ENCODE results near the gene TMEM198. TPM values are rescaled to one million over a fixed set of nuclear protein-coding genes. Genes with fewer than 3 reads are reported as not detected.

The TMEM198 gene
- total RNA-seq, 1 donor: 1.1 TPM

DNA sequence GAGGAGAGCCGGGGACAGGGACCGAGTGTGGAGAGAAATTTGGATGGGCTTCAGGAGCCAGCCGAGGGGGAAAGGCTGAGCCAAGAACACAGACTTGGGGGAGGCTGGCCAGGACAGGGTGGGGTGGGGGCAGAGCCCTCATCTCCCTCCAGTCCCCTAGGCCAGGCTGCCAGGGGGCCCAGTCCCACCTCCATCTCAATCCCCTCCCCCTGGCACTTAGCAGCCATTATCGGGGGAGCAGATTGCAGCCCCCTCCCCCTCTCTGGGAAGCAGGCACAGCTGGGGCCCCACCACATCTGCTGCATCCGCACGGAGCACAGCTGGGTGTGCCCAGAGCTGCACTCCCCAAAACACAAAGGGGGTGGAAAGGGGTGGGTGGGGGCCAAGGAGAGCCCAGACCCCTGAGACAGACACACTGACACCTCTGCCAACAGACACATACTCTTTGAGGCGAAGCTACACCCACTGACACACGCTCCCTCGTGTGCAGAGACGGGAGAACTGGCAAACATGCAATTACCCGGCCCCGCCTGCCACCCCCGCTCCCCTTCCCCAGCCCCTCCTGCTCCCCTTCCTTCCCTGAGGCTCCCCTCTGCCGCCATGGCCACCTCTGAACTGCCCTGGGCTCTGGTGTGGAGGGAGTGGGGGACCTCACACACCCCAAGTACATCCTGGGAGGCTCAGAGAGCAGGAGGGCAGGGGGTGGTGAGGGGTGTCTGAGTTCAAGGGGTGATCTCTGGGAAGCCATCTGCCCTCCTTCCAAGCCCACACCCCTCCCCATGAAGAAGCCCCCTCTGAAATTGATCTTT, 34.7 kb upstream of the TMEM198 start:
- peak overlapping the region; percentile 69 for H3K4me3 ChIP-seq (ENCODE audit: insufficient read depth, low read length)
- no peak overlapping the region for H3K27ac ChIP-seq (ENCODE audit: low read depth, low read length)
- peaks cover 12% of the 10 kb centered on the region for H3K4me1 ChIP-seq (ENCODE audit: insufficient read depth, low read length)
- no peak for DNase-seq (ENCODE audit: insufficient read length, low spot score, missing footprints)
- peaks cover 33% of the 10 kb centered on the region for H3K27me3 ChIP-seq (ENCODE audit: insufficient read depth, low read length)
- no peaks in the 10 kb centered on the region for H3K79me2 ChIP-seq (ENCODE audit: insufficient read depth, low read length)
- H2AFZ ChIP-seq (ENCODE audit: low read length): no peak overlapping the region
- TF ChIP-seq, protein P1, sequence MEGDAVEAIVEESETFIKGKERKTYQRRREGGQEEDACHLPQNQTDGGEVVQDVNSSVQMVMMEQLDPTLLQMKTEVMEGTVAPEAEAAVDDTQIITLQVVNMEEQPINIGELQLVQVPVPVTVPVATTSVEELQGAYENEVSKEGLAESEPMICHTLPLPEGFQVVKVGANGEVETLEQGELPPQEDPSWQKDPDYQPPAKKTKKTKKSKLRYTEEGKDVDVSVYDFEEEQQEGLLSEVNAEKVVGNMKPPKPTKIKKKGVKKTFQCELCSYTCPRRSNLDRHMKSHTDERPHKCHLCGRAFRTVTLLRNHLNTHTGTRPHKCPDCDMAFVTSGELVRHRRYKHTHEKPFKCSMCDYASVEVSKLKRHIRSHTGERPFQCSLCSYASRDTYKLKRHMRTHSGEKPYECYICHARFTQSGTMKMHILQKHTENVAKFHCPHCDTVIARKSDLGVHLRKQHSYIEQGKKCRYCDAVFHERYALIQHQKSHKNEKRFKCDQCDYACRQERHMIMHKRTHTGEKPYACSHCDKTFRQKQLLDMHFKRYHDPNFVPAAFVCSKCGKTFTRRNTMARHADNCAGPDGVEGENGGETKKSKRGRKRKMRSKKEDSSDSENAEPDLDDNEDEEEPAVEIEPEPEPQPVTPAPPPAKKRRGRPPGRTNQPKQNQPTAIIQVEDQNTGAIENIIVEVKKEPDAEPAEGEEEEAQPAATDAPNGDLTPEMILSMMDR (IDR thresholded peaks at IDR 0.05; ENCODE audit: extremely low read depth, low read depth, low read length): no peak
- peaks cover 21% of the 10 kb centered on the region for H3K36me3 ChIP-seq (ENCODE audit: insufficient read depth, low read length)
- H3K4me2 ChIP-seq (ENCODE audit: insufficient read depth, low read length): peak overlapping the region; percentile 89
- H3K9me3 ChIP-seq (ENCODE audit: low read depth, low read length): no peaks in the 10 kb centered on the region
- peaks cover 10% of the 10 kb centered on the region for H4K20me1 ChIP-seq (ENCODE audit: insufficient read depth, low read length)

DNA sequence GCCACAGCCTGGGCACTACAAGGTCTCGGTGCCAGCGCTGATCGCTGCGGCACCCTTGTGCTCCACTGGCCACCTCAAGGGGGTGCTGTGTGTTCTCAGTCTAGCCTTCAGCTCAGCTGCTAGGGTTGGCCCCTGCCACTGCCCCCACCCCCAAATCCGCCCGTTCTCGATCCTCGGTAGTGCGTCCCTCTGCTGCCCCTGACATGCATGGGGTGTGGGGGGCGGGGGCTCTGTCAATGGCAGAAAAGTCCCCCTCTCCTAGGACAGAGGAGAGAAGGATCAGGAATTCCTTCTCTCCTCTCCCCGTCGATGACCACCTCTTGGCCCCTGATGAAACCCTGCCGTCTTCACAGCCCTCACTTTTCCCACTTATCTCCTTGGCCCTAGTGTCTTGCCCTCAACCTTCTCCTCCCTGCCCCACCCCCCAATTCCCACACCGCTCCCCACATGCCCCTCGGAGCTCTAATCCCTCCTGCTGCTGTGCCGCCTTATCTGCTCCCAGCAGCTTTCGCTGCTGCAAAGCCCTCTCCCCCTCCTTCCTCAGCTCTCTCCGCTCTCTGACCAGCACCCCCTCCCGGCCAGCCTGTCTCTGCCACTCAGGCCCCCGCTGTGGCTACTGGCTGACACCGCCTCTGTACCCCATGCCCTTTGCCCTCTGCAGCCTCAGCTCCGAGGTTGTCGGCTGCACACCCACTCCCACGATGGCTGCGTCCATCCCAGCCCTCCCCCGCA, 33.9 kb upstream of the TMEM198 start:
- TF ChIP-seq, protein P1 (IDR thresholded peaks at IDR 0.05; ENCODE audit: extremely low read depth, low read depth, low read length): peak; percentile 70
- Histone ChIP-seq H3K4me2 (ENCODE audit: insufficient read depth, low read length) (peak overlapping the region; percentile 89), H3K27me3 (ENCODE audit: insufficient read depth, low read length) (peaks cover 40% of the 10 kb centered on the region), H4K20me1 (ENCODE audit: insufficient read depth, low read length) (peaks cover 5% of the 10 kb centered on the region), H3K79me2 (ENCODE audit: insufficient read depth, low read length) (no peaks in the 10 kb centered on the region), H2AFZ (ENCODE audit: low read length) (peak overlapping the region; percentile 35), H3K9me3 (ENCODE audit: low read depth, low read length) (no peaks in the 10 kb centered on the region), H3K4me3 (ENCODE audit: insufficient read depth, low read length) (peak overlapping the region; percentile 69), H3K4me1 (ENCODE audit: insufficient read depth, low read length) (peaks cover 12% of the 10 kb centered on the region), H3K36me3 (ENCODE audit: insufficient read depth, low read length) (peaks cover 14% of the 10 kb centered on the region), H3K27ac (ENCODE audit: low read depth, low read length) (no peak overlapping the region)
- peak; percentile 99 for DNase-seq (ENCODE audit: insufficient read length, low spot score, missing footprints)

DNA sequence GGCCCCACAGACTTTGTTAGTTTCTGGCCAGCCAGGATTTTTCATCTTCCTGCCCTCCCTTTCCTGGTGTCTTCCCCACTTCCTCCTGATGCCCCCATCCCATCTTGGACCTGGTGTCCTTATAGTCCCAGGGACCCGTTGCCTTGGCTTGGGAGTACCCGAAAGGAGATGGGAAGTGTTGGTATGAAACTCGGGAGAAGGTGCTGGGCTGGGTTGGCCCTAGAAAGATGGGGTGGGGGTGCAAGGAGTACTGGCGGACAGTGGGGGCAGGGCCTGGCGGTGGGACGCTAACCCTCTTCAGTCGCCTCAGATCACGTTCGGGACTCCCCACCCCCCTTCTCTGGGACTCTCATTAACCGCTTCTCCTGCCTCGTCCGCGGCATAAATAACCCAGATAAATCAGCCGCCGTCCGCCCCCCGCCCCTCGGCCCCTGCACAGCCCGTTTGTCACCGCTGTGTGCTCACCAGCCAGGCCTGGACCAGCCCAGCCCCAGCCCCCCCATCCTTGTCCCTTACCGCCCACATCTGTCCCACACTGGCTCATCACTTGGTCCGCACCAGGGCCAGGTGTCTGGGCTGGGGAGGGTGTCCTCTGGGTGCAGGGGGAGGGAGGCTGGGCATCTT, 33.2 kb upstream of the TMEM198 start:
- no peaks in the 10 kb centered on the region for H3K79me2 ChIP-seq (ENCODE audit: insufficient read depth, low read length)
- H2AFZ ChIP-seq (ENCODE audit: low read length): no peak overlapping the region
- no peak overlapping the region for H3K27ac ChIP-seq (ENCODE audit: low read depth, low read length)
- no peak for DNase-seq (ENCODE audit: insufficient read length, low spot score, missing footprints)
- peaks cover 12% of the 10 kb centered on the region for H3K4me1 ChIP-seq (ENCODE audit: insufficient read depth, low read length)
- H4K20me1 ChIP-seq (ENCODE audit: insufficient read depth, low read length): peaks cover 1% of the 10 kb centered on the region
- H3K4me2 ChIP-seq (ENCODE audit: insufficient read depth, low read length): peak overlapping the region; percentile 89
- H3K27me3 ChIP-seq (ENCODE audit: insufficient read depth, low read length): peaks cover 43% of the 10 kb centered on the region
- H3K4me3 ChIP-seq (ENCODE audit: insufficient read depth, low read length): peak overlapping the region; percentile 69
- no peaks in the 10 kb centered on the region for H3K9me3 ChIP-seq (ENCODE audit: low read depth, low read length)
- TF ChIP-seq, protein P1 (IDR thresholded peaks at IDR 0.05; ENCODE audit: extremely low read depth, low read depth, low read length): no peak
- peaks cover 8% of the 10 kb centered on the region for H3K36me3 ChIP-seq (ENCODE audit: insufficient read depth, low read length)
